Natural killer cell (primary cell): Measurements from ENCODE around the gene KRT83. TPM values are rescaled to one million over a fixed set of nuclear protein-coding genes. Genes with fewer than 3 reads are reported as not detected.

Experiments
- ATAC-seq, 3 donors: fragments of 150-1000 bp in 2 of 3; fragments of 200-7000 bp in 1 of 3; cut with Tn5 transposase; 1 replicate in 1 of 3; 2 replicates in 2 of 3; pipeline ENCODE4 v1.10.0; 2021; ENCODE audit warnings: mild to moderate bottlenecking in 2 of 3, moderate library complexity in 2 of 3
- DNase-seq, 2 donors: peaks; one replicate each; pipeline versions ENCODE4 v3.0.0 to v3.0.0-alpha.2; 2013 to 2021; ENCODE audit warnings: mixed read lengths in 1 of 2
- H3K27ac ChIP-seq: one replicate; pipeline ENCODE4 v1.5.1; 2013; ENCODE audit warnings: mild to moderate bottlenecking, low read length
- H3K27me3 ChIP-seq: one replicate; pipeline ENCODE4 v1.6.1; 2013; ENCODE audit warnings: low read length; ENCODE audit not compliant: control insufficient read depth, insufficient read depth
- H3K36me3 ChIP-seq: one replicate; pipeline ENCODE4 v1.6.1; 2013; ENCODE audit warnings: low read length; ENCODE audit not compliant: control insufficient read depth, insufficient read depth
- H3K4me1 ChIP-seq: one replicate; pipeline ENCODE4 v1.6.1; 2013; ENCODE audit warnings: low read length; ENCODE audit not compliant: control insufficient read depth, insufficient read depth
- H3K4me3 ChIP-seq: one replicate; pipeline ENCODE4 v1.5.1; 2013; ENCODE audit warnings: low read length
- H3K9me3 ChIP-seq: one replicate; pipeline ENCODE4 v1.6.1; 2013; ENCODE audit warnings: low read length; ENCODE audit not compliant: control insufficient read depth, insufficient read depth
- H3K27ac Mint-ChIP-seq, 2 donors: one replicate each; pipeline ENCODE4 v1.8.0; 2022; ENCODE audit warnings: mild to moderate bottlenecking in 2 of 2, mixed read lengths in 2 of 2, moderate library complexity in 1 of 2
- H3K27me3 Mint-ChIP-seq, 2 donors: one replicate each; pipeline ENCODE4 v1.8.0; 2022; ENCODE audit warnings: low read depth in 2 of 2, mixed read lengths in 2 of 2
- H3K36me3 Mint-ChIP-seq: one replicate; pipeline ENCODE4 v1.8.0; 2022; ENCODE audit warnings: mixed read lengths
- H3K4me1 Mint-ChIP-seq, 2 donors: one replicate each; pipeline ENCODE4 v1.8.0; 2022; ENCODE audit warnings: mixed read lengths in 2 of 2
- H3K4me3 Mint-ChIP-seq: one replicate; pipeline ENCODE4 v1.8.0; 2022; ENCODE audit warnings: mild to moderate bottlenecking, moderate library complexity, mixed read lengths
- H3K9me3 Mint-ChIP-seq, 2 donors: one replicate each; pipeline ENCODE4 v1.8.0; 2022; ENCODE audit warnings: mixed read lengths in 2 of 2
- CTCF ChIP-seq: fragments of 200-600 bp; IDR thresholded peaks from one replicate; pipeline ENCODE4 v1.8.0; 2022; ENCODE audit warnings: antibody characterized with exemption
- WGBS: methylation state at CpG from one replicate; pipeline ENCODE4 v1.1.7; 2013; ENCODE audit warnings: missing lambda C conversion rate; ENCODE audit not compliant: insufficient coverage; 5-methylcytosine and 5-hydroxymethylcytosine counted together
- intact Hi-C: fragments of 100-400 bp; cut with micrococcal nuclease; formaldehyde crosslinking; loops from one replicate; pipeline ENCODE4 v1.14.2; 2022
- total RNA-seq, 4 donors: library from RNA; stranded (reverse); fragments of 120-200 nt in 1 of 4; gene quantifications; one replicate each; pipeline versions ENCODE4 v1.2.3 to v1.2.4, GENCODE V29; 2013 to 2022

KRT83 gene
- total RNA-seq, 3 donors from 2014 or later (not counting 1 experiment from before 2014, with no cell fraction given), result not detected

- DNase-seq, result no peak
- Histone ChIP-seq H3K27me3 (peaks cover 4% of the 10 kb centered on the region), H3K36me3 (no peaks in the 10 kb centered on the region), H3K4me1 (peaks cover 9% of the 10 kb centered on the region), H3K27ac (no peak overlapping the region), H3K4me3 (no peak overlapping the region), H3K9me3 (no peaks in the 10 kb centered on the region)
- Mint-ChIP-seq H3K4me3 (no peak overlapping the region), H3K27me3 (peaks cover 17 to 24% of the 10 kb centered on the region in 2 donors), H3K36me3 (no peaks in the 10 kb centered on the region), H3K27ac (no peak overlapping the region), H3K4me1 (peaks cover 13 to 14% of the 10 kb centered on the region in 2 donors), H3K9me3 (no peaks in the 10 kb centered on the region)
- no peak for TF ChIP-seq CTCF
- intact Hi-C loops, result no loop called here
- 85% methylated on average over 4 of the region's 4 CpGs for WGBS
- no peak for ATAC-seq
Measured at GRCh38 chr12:52280796-52281560, 40.2 kb downstream of the KRT83 start.

- no peaks in the 10 kb centered on the region for H3K36me3 ChIP-seq
- no peak overlapping the region for H3K27ac Mint-ChIP-seq
- H3K9me3 Mint-ChIP-seq, result no peaks in the 10 kb centered on the region
- no peak overlapping the region for H3K4me3 ChIP-seq
- H3K4me1 ChIP-seq, result peaks cover 9% of the 10 kb centered on the region
- H3K4me1 Mint-ChIP-seq, result peaks cover 13 to 14% of the 10 kb centered on the region in 2 donors
- ATAC-seq (no peak), DNase-seq (no peak)
- H3K36me3 Mint-ChIP-seq, result no peaks in the 10 kb centered on the region
- H3K4me3 Mint-ChIP-seq, result no peak overlapping the region
- 92% methylated on average over 3 of the region's 3 CpGs for WGBS
- intact Hi-C loops, result no loop called here
- H3K9me3 ChIP-seq, result no peaks in the 10 kb centered on the region
- no peak overlapping the region for H3K27ac ChIP-seq
- no peak for TF ChIP-seq CTCF
- peaks cover 4% of the 10 kb centered on the region for H3K27me3 ChIP-seq
- H3K27me3 Mint-ChIP-seq, result peaks cover 17 to 24% of the 10 kb centered on the region in 2 donors
Measured at GRCh38 chr12:52280319-52280795, 40.8 kb downstream of the KRT83 start.

- intact Hi-C loops, result loop anchor here (2.0 kb wide), 1 partner anchor 47 kb away; no protein-coding TSS in a partner anchor
- ATAC-seq (no peak), DNase-seq (no peak)
- Histone ChIP-seq H3K4me1 (peaks cover 9% of the 10 kb centered on the region), H3K36me3 (no peaks in the 10 kb centered on the region), H3K27ac (no peak overlapping the region), H3K4me3 (no peak overlapping the region), H3K27me3 (peaks cover 4% of the 10 kb centered on the region), H3K9me3 (no peaks in the 10 kb centered on the region)
- Mint-ChIP-seq H3K27ac (no peak overlapping the region), H3K4me3 (no peak overlapping the region), H3K9me3 (no peaks in the 10 kb centered on the region), H3K36me3 (no peaks in the 10 kb centered on the region), H3K27me3 (peaks cover 20 to 27% of the 10 kb centered on the region in 2 donors), H3K4me1 (peaks cover 13 to 14% of the 10 kb centered on the region in 2 donors)
- TF ChIP-seq CTCF, result no peak
- 88% methylated on average over 14 of the region's 14 CpGs for WGBS
Measured at GRCh38 chr12:52279422-52280318, 41.5 kb downstream of the KRT83 start.
